Heart left ventricle (tissue), 16 donors: ENCODE results near the gene NUDCD3. TPM values are rescaled to one million over a fixed set of nuclear protein-coding genes. Genes with fewer than 3 reads are reported as not detected.

Experiments
- ATAC-seq, 4 donors: fragments of 200-7000 bp; cut with Tn5 transposase; one replicate each; pipeline ENCODE4 v1.9.1; 2020 to 2022; ENCODE audit warnings: moderate library complexity in 4 of 4, mild to moderate bottlenecking in 3 of 4, moderate number of reproducible peaks in 1 of 4
- DNase-seq, 5 donors: peaks; one replicate each; pipeline ENCODE4 v3.0.0-alpha.2; 2020
- H3K27ac ChIP-seq, 12 donors: fragments of 200-600 bp; sonication (generic) in 4 of 12; one replicate each; pipeline versions ENCODE4 v1.5.0 to v1.8.0; 2016 to 2022; ENCODE audit warnings: mild to moderate bottlenecking in 2 of 12
- H3K27me3 ChIP-seq, 9 donors: fragments of 200-600 bp; sonication (generic) in 2 of 9; one replicate each; pipeline versions ENCODE4 v1.5.1 to v1.8.0; 2016 to 2022; ENCODE audit warnings: mild to moderate bottlenecking in 3 of 9
- H3K36me3 ChIP-seq, 9 donors: fragments of 200-600 bp; sonication (generic) in 2 of 9; one replicate each; pipeline versions ENCODE4 v1.5.0 to v1.8.0; 2018 to 2022; ENCODE audit warnings: mild to moderate bottlenecking in 2 of 9
- H3K4me1 ChIP-seq, 12 donors: fragments of 200-600 bp; sonication (generic) in 4 of 12; one replicate each; pipeline versions ENCODE4 v1.5.0 to v1.8.0; 2016 to 2022; ENCODE audit warnings: mild to moderate bottlenecking in 3 of 12
- H3K4me3 ChIP-seq, 12 donors: fragments of 200-600 bp; sonication (generic) in 4 of 12; one replicate each; pipeline versions ENCODE4 v1.5.0 to v1.8.0; 2017 to 2022; ENCODE audit warnings: mild to moderate bottlenecking in 9 of 12, moderate library complexity in 4 of 12
- H3K9me3 ChIP-seq, 12 donors: fragments of 200-600 bp; sonication (generic) in 4 of 12; one replicate each; pipeline versions ENCODE4 v1.5.0 to v1.8.0; 2016 to 2022; ENCODE audit warnings: mild to moderate bottlenecking in 1 of 12
- POLR2A ChIP-seq, 2 donors: fragments of 450-650 bp; IDR thresholded peaks; one replicate each; pipeline ENCODE4 v1.6.1; 2017; ENCODE audit warnings: antibody characterized with exemption in 2 of 2, mild to moderate bottlenecking in 2 of 2, moderate library complexity in 2 of 2
- WGBS, 4 donors: extraction: QIAGEN DNeasy Blood & Tissue Kit in 2 of 4; methylation state at CpG; one replicate each; pipeline versions ENCODE4 v1.1.5 to v1.1.7; 2013 to 2018; 5-methylcytosine and 5-hydroxymethylcytosine counted together
- intact Hi-C, 10 donors: fragments of 100-400 bp; cut with DNase I; formaldehyde crosslinking; loops; one replicate each; pipeline versions ENCODE4 v1.11.1 to v1.14.2; 2022
- polyA plus RNA-seq, 2 donors: library from polyadenylated mRNA; stranded (reverse); fragments of 200-250 nt; gene quantifications; one replicate each; pipeline ENCODE4 v1.2.3, GENCODE V29; 2013
- total RNA-seq, 9 donors: library from RNA; depleted of rRNA in 2 of 9; stranded (reverse); fragments of >200 nt in 2 of 9; fragmentation: NEBNext Ultra II Directional in 3 of 9; extraction: Animal tissue kit (Norgen Biotek cat#: 25700) in 3 of 9; gene quantifications; one replicate each; pipeline versions ENCODE4 v1.1.0 to v1.2.4, GENCODE V29; 2016 to 2023
- TF ChIP-seq, protein P1 (sequence below), 12 donors: fragments of 200-600 bp; sonication (generic) in 4 of 12; IDR thresholded peaks; one replicate each; pipeline versions ENCODE4 v1.5.0 to v1.8.0; 2018 to 2022; ENCODE audit warnings: antibody characterized with exemption in 12 of 12, mild to moderate bottlenecking in 5 of 12
- donor health status: ischemic (EF 13 %, LVEDD 7.1; RV severe dilation, severe dysfunction).
- donor health status: healthy with polysubstance abuse.
- donor health status: DM: no; HTN: yes; CAD: no.
- donor health status: DM: no; HTN: no; CAD: no.
- donor health status: ischemic (EF 25% LVEDD 6.9; RV normal size, moderate dysfunction).
- donor health status: ischemic (EF 25% LVEDD 5.7; RV mildly dilated, moderate dysfunction).
- donor health status: healthy.
- donor health status: DM: yes; HTN: yes; CAD: no.
- donor health status: ischemic (EF 35%, LVEDD 5.7; RV mildly dilated, moderate dysfunction).
- donor health status: nonischemic (EF 11% LVEDD 7.7; RV severe dilation, severe dysfunction).
- donor health status: DM: yes; HTN: yes; CAD: no.
- donor health status: PGD.
- donor health status: ischemic (EF 29% LVEDD 5.4; RV normal size, mild dysfunction).
- donor health status: nonischemic (EF 23%, LVEDD 6.1; RV moderate dilation, normal function).

The NUDCD3 gene
- total and polyA plus RNA-seq, 11 donors, result 16.7 to 133 (median 91.5) TPM

GRCh38 chr7:44463169-44463808 lies 27.2 kb downstream of the NUDCD3 start:
- peak in 1 of 5 donors; percentile 50 for DNase-seq
- intact Hi-C loops, result no loop called here
- H3K9me3 ChIP-seq, result no peaks in the 10 kb centered on the region
- peak in 2 of 4 donors; percentile 27 to 53 for ATAC-seq
- no peaks in the 10 kb centered on the region for H3K27me3 ChIP-seq
- TF ChIP-seq, protein P1, sequence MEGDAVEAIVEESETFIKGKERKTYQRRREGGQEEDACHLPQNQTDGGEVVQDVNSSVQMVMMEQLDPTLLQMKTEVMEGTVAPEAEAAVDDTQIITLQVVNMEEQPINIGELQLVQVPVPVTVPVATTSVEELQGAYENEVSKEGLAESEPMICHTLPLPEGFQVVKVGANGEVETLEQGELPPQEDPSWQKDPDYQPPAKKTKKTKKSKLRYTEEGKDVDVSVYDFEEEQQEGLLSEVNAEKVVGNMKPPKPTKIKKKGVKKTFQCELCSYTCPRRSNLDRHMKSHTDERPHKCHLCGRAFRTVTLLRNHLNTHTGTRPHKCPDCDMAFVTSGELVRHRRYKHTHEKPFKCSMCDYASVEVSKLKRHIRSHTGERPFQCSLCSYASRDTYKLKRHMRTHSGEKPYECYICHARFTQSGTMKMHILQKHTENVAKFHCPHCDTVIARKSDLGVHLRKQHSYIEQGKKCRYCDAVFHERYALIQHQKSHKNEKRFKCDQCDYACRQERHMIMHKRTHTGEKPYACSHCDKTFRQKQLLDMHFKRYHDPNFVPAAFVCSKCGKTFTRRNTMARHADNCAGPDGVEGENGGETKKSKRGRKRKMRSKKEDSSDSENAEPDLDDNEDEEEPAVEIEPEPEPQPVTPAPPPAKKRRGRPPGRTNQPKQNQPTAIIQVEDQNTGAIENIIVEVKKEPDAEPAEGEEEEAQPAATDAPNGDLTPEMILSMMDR (IDR thresholded peaks at IDR 0.05), result peak in 5 of 12 donors; percentile 24 to 35 (median 28)
- TF ChIP-seq POLR2A (IDR thresholded peaks at IDR 0.05), result no peak
- peaks cover 0 to 38% (median 13%) of the 10 kb centered on the region in 9 donors for H3K36me3 ChIP-seq
- 47 to 69% (median 59%) methylated on average over 1 of the region's 1 CpG for WGBS, 4 donors
- no peak overlapping the region for H3K4me3 ChIP-seq
- no peak overlapping the region for H3K27ac ChIP-seq
- H3K4me1 ChIP-seq, result peaks cover 0 to 56% (median 39%) of the 10 kb centered on the region in 12 donors

DNA sequence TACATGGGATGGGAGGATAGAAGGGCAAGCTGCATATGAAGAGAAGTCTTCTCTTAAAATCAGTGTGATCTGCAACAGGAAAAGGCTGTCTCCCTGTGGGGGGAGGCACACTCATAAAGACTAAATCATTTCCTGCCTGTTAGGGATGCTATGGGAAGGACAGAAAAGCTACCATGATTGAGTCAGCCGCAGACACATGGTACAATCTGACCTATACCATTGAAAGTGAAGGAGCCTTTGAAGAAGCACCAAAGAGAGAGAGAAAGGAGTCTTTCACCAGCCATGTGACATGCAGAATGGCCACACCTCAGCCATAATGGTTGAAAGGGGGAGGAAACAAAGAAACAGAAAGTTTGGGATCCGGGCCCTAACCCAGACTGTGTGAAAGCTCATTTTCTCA lies 29.1 kb downstream of the NUDCD3 start:
- no peak for DNase-seq
- ATAC-seq, result no peak
- no peak overlapping the region for H3K27ac ChIP-seq
- TF ChIP-seq, protein P1 (IDR thresholded peaks at IDR 0.05), result no peak
- TF ChIP-seq POLR2A (IDR thresholded peaks at IDR 0.05), result no peak
- peaks cover 0 to 59% (median 36%) of the 10 kb centered on the region in 12 donors for H3K4me1 ChIP-seq
- 44 to 79% (median 76%) methylated on average over 2 of the region's 2 CpGs for WGBS, 4 donors
- H3K27me3 ChIP-seq, result no peaks in the 10 kb centered on the region
- no peaks in the 10 kb centered on the region for H3K9me3 ChIP-seq
- peaks cover 0 to 21% (median 2%) of the 10 kb centered on the region in 9 donors for H3K36me3 ChIP-seq
- intact Hi-C loops, result no loop called here
- no peak overlapping the region for H3K4me3 ChIP-seq

- no peak for ATAC-seq
- Histone ChIP-seq H3K4me3 (no peak overlapping the region), H3K27me3 (no peaks in the 10 kb centered on the region), H3K4me1 (peaks cover 0 to 51% (median 26%) of the 10 kb centered on the region in 12 donors), H3K9me3 (no peaks in the 10 kb centered on the region), H3K36me3 (peaks cover 0 to 18% (median 0%) of the 10 kb centered on the region in 9 donors), H3K27ac (no peak overlapping the region)
- 77 to 87% (median 82%) methylated on average over 3 of the region's 3 CpGs for WGBS, 4 donors
- intact Hi-C loops, result no loop called here
- DNase-seq, result no peak
- no peak for TF ChIP-seq POLR2A (IDR thresholded peaks at IDR 0.05)
- TF ChIP-seq, protein P1 (IDR thresholded peaks at IDR 0.05), result no peak
Measured at GRCh38 chr7:44460325-44460724, 30.1 kb downstream of the NUDCD3 start.

GRCh38 chr7:44455155-44455554 lies 35.3 kb downstream of the NUDCD3 start:
- Histone ChIP-seq H3K9me3 (no peaks in the 10 kb centered on the region), H3K4me1 (peaks cover 0 to 22% (median 4%) of the 10 kb centered on the region in 12 donors), H3K27ac (no peak overlapping the region), H3K36me3 (peaks cover 0 to 26% (median 8%) of the 10 kb centered on the region in 9 donors), H3K4me3 (no peak overlapping the region), H3K27me3 (no peaks in the 10 kb centered on the region)
- intact Hi-C loops, result no loop called here
- 81 to 90% (median 87%) methylated on average over 3 of the region's 3 CpGs for WGBS, 4 donors
- DNase-seq (no peak), ATAC-seq (no peak)
- no peak for TF ChIP-seq POLR2A (IDR thresholded peaks at IDR 0.05)
- TF ChIP-seq, protein P1 (IDR thresholded peaks at IDR 0.05), result no peak
